Ovary (tissue), 9 donors: ENCODE data around the gene GCSH. TPM values are rescaled to one million over a fixed set of nuclear protein-coding genes. Genes with fewer than 3 reads are reported as not detected.

Source experiments
- DNase-seq, 5 donors: peaks; one replicate each; pipeline ENCODE4 v3.0.0-alpha.2; 2019 to 2020
- H3K27ac ChIP-seq, 2 donors: fragments of 200-600 bp; one replicate each; pipeline versions ENCODE4 v1.5.1 to v1.8.0; 2019 to 2022
- H3K27me3 ChIP-seq: fragments of 200-600 bp; one replicate; pipeline ENCODE4 v1.8.0; 2022
- H3K36me3 ChIP-seq: fragments of 200-600 bp; sonication (generic); one replicate; pipeline ENCODE4 v1.5.1; 2019
- H3K4me1 ChIP-seq: one replicate; pipeline ENCODE4 v1.8.1; 2013; ENCODE audit warnings: mild to moderate bottlenecking, moderate library complexity; ENCODE audit not compliant: insufficient read depth
- H3K4me3 ChIP-seq: fragments of 200-600 bp; sonication (generic); one replicate; pipeline ENCODE4 v1.5.1; 2017
- H3K9me3 ChIP-seq, 2 donors: fragments of 200-600 bp in 1 of 2; sonication (generic) in 1 of 2; one replicate each; pipeline versions ENCODE4 v1.5.1 to v1.8.1; 2013 to 2019; ENCODE audit warnings: mild to moderate bottlenecking in 1 of 2, moderate library complexity in 1 of 2
- EP300 ChIP-seq: sonication (generic); formaldehyde crosslinking; IDR thresholded peaks from one replicate; pipeline ENCODE4 v1.6.1; 2017; ENCODE audit warnings: antibody characterized with exemption
- POLR2A ChIP-seq: fragments of 450-650 bp; IDR thresholded peaks from one replicate; pipeline ENCODE4 v1.6.1; 2017; ENCODE audit warnings: antibody characterized with exemption, mild to moderate bottlenecking, moderate library complexity
- WGBS, 3 donors: extraction: QIAGEN DNeasy Blood & Tissue Kit in 1 of 3; methylation state at CpG; one replicate each; pipeline versions ENCODE4 v1.1.5 to v1.1.7; 2013 to 2017; 5-methylcytosine and 5-hydroxymethylcytosine counted together
- intact Hi-C, 4 donors: fragments of 100-400 bp; cut with DNase I; formaldehyde crosslinking; loops; one replicate each; pipeline versions ENCODE4 v1.11.0 to v1.15.1; 2022 to 2023
- polyA plus RNA-seq, 2 donors: library from polyadenylated mRNA; stranded (reverse); fragments of 200-250 nt in 1 of 2; fragments of 350-450 nt in 1 of 2; fragmentation: Illumina TruSeq in 1 of 2; extraction: RNeasy Lipid Tissue Mini Kit (QIAGEN cat#74804) in 1 of 2; gene quantifications; one replicate each; pipeline ENCODE4 v1.2.3, GENCODE V29; 2013 to 2014
- total RNA-seq, 7 donors: library from RNA; depleted of rRNA in 2 of 7; stranded (reverse); fragments of >200 nt in 2 of 7; fragmentation: NEBNext Ultra II Directional in 3 of 7; extraction: Animal tissue kit (Norgen Biotek cat#: 25700) in 3 of 7; gene quantifications; one replicate each; pipeline versions ENCODE4 v1.1.0 to v1.2.4, GENCODE V29; 2016 to 2023
- TF ChIP-seq, protein P1 (sequence below), 3 donors: fragments of 450-650 bp in 2 of 3; fragments of 200-600 bp in 1 of 3; IDR thresholded peaks; one replicate each; pipeline versions ENCODE4 v1.5.1 to v1.8.0; 2016 to 2022; ENCODE audit warnings: antibody characterized with exemption in 3 of 3, mild to moderate bottlenecking in 1 of 3
- donor health status: DM: no; HTN: no; CAD: no; lungs with moderate emphysema.
- donor health status: DM: no; HTN: no; CAD: no.
- donor health status: Bipolar disorder and iron deficiency.
- donor health status: DM: yes; HTN: yes; CAD: no.
- donor health status: DM: no; HTN: no; CAD: no.
- donor health status: DM: yes; HTN: yes; CAD: no.

Gene GCSH
- total and polyA plus RNA-seq, 9 donors: 13.7 to 45.0 (median 26.2) TPM

DNA sequence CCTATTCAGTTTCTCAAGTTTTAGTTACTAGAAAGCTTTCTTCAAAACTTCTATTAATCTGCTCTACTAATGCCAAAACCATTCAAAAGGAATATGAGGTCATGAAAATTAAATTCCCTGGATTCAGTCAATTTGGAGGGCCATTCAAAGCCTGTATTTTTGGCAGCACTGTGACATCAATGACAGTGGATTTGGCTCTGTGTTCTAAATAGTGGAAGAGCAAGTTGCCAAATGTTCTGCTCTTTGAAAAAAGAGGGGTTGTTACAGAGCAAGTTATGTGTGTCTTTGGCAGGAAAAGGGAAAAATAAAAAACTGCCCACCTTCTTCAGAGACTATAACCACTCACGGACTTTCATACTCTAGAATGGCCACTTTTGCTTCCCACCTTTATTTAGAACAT is 16.0 kb downstream of the GCSH start:
- Histone ChIP-seq H3K9me3 (no peaks in the 10 kb centered on the region), H3K4me1 (no peaks in the 10 kb centered on the region), H3K36me3 (no peaks in the 10 kb centered on the region), H3K27me3 (no peaks in the 10 kb centered on the region), H3K27ac (no peak overlapping the region), H3K4me3 (no peak overlapping the region)
- 82 to 92% (median 90%) methylated on average over 1 of the region's 1 CpG for WGBS, 3 donors
- no peak for TF ChIP-seq EP300
- intact Hi-C loops: no loop called here
- no peak for DNase-seq

GRCh38 chr16:81077076-81077940 is 18.9 kb downstream of the GCSH start, which contains the start of gene C16orf46:
TSS of gene C16orf46 (minus strand) at chr16:81077238. CDS start at chr16:81063955, 13,283 bp downstream.
- TF ChIP-seq POLR2A: peak; percentile 95
- TF ChIP-seq, protein P1, sequence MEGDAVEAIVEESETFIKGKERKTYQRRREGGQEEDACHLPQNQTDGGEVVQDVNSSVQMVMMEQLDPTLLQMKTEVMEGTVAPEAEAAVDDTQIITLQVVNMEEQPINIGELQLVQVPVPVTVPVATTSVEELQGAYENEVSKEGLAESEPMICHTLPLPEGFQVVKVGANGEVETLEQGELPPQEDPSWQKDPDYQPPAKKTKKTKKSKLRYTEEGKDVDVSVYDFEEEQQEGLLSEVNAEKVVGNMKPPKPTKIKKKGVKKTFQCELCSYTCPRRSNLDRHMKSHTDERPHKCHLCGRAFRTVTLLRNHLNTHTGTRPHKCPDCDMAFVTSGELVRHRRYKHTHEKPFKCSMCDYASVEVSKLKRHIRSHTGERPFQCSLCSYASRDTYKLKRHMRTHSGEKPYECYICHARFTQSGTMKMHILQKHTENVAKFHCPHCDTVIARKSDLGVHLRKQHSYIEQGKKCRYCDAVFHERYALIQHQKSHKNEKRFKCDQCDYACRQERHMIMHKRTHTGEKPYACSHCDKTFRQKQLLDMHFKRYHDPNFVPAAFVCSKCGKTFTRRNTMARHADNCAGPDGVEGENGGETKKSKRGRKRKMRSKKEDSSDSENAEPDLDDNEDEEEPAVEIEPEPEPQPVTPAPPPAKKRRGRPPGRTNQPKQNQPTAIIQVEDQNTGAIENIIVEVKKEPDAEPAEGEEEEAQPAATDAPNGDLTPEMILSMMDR (IDR thresholded peaks at IDR 0.05): no peak
- peak; percentile 32 for TF ChIP-seq EP300
- no peaks in the 10 kb centered on the region for H3K27me3 ChIP-seq
- intact Hi-C loops: loop anchor here in 1 of 4 donors (2.0 kb wide), 1 partner anchor 71 kb away; the partner anchor contains the start of genes CENPN and CMC2
- peak; percentile 98 to 99 (median 98) for DNase-seq
- H3K9me3 ChIP-seq: no peaks in the 10 kb centered on the region
- WGBS, 3 donors: 9 to 12% (median 11%) methylated on average over 48 to 59 of the region's 59 CpGs
- H3K4me1 ChIP-seq: no peaks in the 10 kb centered on the region
- H3K4me3 ChIP-seq: peak within 1 kb of the TSS; percentile 84
- H3K27ac ChIP-seq: peak within 1 kb of the TSS; percentile 58 to 98
- no peaks in the 10 kb centered on the region for H3K36me3 ChIP-seq

GRCh38 chr16:81076566-81077075 is 19.6 kb downstream of the GCSH start:
- WGBS, 3 donors: 1% methylated on average over 27 of the region's 27 CpGs
- Histone ChIP-seq H3K9me3 (no peaks in the 10 kb centered on the region), H3K36me3 (no peaks in the 10 kb centered on the region), H3K4me1 (no peaks in the 10 kb centered on the region), H3K27ac (peak overlapping the region; percentile 58 to 98), H3K27me3 (no peaks in the 10 kb centered on the region), H3K4me3 (peak overlapping the region; percentile 84)
- TF ChIP-seq, protein P1 (IDR thresholded peaks at IDR 0.05): no peak
- TF ChIP-seq POLR2A (no peak), EP300 (no peak)
- intact Hi-C loops: loop anchor here in 1 of 4 donors (2.0 kb wide), 1 partner anchor 70 kb away; the partner anchor contains the start of genes CENPN and CMC2
- DNase-seq: peak; percentile 90 to 94 (median 93)

DNA sequence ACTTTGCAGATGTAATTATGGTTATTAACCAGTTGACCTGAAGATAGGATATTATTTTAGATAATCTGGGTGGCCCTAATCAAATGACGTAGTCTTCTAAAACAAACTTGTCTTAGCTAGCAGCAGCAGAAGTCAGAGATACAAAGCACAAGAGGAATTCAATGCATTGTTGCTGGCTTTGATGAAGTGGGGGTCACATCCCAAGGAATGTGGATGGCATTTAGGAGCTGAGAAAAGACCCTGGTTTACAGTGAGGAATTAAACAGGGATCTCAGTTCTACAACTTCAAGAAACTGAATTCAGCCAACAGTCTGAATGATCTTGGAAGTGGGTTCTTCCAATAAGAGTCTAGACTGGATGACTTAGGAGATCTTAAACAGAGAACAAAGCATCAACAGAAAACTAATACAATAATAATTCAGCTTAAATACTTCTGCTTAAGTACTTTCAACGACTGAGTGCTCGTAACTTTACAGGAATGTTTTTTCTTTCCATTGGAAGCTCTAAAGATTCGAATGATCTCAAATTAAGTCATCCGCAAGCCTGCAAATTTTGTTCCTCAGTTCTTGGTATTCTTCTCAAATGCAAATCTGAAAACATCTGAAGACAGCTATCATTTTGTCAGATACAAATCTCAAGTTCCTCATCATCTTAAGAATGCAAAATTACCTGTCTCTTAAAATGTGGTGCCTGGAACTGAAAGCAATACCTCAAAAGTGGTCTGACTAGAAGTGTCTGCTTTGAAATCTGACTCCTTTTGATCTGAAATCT is 22.4 kb downstream of the GCSH start:
- Histone ChIP-seq H3K36me3 (no peaks in the 10 kb centered on the region), H3K4me1 (no peaks in the 10 kb centered on the region), H3K4me3 (no peak overlapping the region), H3K27me3 (no peaks in the 10 kb centered on the region), H3K27ac (no peak overlapping the region), H3K9me3 (no peaks in the 10 kb centered on the region)
- no peak for DNase-seq
- 72 to 74% (median 73%) methylated on average over 5 of the region's 5 CpGs for WGBS, 3 donors
- intact Hi-C loops: no loop called here
- TF ChIP-seq, protein P1 (IDR thresholded peaks at IDR 0.05): no peak
- no peak for TF ChIP-seq EP300
- TF ChIP-seq POLR2A: no peak
